ENCODE measurements around the gene S100A4.

The S100A4 gene

DNA sequence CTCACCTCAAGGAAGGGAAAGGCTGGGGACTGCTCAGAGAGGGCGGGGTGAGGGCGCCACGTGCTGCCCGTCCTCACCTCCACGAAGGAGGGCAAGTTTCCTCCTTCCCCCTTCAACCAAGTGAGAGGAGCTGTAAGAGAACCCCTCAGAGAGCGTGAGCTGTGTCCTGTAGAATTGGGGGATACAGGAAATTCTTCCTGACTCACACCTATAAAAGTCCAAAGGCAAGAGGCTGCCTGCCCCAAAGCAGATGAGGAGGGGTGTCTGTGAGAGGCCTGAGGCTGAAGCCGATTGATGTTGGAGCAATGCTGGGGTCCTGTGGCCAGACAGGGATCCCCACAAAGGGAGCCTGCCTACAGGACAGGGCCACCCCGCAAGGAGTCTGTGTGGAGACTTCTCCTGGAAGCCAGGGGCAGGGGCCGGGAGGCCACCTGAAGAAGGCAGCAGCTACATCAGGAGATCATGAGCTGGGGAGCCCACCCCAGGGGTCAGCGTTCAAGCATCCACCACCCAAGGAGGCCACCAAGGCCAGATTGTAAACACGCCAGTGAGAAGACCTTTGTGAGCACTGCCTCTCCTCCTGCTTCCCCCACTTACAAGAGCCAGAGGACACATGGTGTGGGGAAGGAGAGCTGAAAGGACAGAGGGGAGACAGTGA is 37.6 kb downstream of the S100A4 start:
- DNase-seq (ENCODE audit: low read depth): no peak

DNA sequence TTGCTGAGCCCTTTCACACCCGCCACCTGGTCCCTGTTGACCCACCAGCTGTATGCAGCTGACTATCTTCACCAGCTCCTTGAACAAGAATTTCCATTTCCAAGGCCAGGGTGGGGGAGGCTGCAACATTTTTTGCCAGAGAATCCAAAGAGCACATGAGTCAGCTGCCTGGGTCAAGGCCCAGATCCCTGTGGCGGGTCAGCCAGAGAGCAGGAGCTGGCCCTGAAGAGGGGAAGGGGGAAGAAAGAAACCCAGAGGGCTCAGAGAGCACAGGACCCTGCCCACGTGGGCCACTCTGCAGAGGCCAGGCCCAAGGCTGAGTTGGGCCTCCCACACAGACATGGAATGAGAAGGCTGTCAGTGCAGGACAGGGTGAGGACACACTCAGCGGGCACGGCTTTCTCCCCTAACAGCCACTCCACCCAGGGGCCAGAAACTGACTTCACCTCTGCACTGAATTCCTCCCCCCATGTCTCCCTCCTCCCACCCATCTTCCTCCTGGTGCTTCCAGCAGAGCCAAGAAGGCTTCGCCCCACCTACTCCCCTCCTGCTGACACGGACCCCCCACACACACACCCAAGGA is 38.7 kb downstream of the S100A4 start:
- DNase-seq (ENCODE audit: low read depth): peak; percentile 80

DNA sequence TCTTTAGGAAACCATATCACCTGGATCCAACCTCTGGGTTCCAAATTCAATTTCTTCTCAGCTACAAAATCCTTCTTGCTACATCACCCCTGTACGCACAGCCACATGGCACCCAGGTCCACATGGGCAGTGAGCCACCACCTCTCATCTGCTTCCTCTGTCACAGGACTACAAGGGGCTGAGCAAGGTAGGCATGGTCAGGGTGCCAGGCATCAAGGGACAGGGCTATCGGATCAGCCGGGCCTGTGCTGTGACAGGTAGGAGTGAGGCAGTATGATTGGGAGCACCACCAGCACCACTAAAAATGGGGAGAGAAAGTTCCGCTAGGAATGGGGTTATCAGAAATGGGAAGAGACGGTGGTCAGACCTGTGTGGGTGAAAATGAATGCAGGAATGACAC is 39.2 kb downstream of the S100A4 start:
- no peak for DNase-seq (ENCODE audit: low read depth)

DNA sequence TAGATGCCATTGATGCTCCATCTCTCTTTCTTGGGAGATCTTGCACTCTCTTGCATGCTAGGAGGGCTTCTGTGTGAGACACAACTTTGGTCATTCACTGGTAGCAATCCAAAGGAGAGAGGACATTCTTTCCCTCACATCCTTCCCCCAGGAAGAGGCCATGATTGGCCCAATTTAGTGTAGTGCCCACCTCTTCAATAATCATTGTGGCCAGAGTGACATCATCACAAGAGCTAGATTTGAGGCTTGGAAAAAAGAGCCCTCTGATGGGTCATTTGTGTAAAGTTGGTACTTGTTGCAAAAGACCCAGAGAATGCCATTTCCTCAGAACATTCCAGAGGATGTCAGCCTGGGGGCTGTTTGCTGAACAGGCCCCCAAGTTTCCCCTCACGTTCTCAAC is 40.0 kb downstream of the S100A4 start:
- no peak for DNase-seq (ENCODE audit: low read depth)

DNA sequence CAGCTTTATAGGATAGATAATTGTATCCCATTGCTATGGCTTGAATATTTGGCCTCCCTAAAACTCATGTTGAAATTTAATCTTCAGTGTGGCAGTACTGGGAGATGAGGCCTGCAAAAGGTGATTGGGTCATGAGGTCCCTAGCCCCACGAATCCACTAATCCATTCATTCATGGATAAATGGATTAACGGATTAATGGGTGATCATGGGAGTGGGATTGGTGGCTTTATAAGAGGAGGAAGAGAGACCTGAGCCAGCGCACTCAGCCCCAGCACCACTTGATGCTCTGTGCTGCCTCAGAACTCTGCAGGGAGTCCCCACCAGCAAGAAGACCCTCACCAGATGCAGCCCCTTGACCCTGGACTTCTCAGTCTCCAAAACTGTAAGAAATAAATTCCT is 41.8 kb downstream of the S100A4 start:
- no peak for DNase-seq (ENCODE audit: low read depth)

DNA sequence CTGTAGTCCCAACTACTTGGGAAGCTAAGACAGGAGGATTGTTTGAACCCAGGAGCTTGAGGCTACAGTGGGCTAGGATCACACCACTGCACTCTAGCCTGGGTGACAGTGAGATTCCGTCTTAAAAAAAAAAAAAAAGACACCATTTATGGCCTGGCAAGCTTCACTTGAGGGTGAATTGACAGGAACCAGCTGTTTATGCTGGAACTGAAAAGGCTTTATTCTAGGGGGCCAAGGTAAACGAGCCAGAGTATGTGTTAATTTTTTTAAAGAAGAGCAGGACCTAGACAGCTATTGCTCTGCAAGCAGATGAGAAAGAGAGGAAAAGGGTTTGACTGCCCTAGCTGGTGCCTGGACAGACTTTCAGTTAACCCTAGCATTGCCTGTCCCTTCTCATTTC is 46.9 kb downstream of the S100A4 start:
- DNase-seq (ENCODE audit: low read depth): no peak

DNA sequence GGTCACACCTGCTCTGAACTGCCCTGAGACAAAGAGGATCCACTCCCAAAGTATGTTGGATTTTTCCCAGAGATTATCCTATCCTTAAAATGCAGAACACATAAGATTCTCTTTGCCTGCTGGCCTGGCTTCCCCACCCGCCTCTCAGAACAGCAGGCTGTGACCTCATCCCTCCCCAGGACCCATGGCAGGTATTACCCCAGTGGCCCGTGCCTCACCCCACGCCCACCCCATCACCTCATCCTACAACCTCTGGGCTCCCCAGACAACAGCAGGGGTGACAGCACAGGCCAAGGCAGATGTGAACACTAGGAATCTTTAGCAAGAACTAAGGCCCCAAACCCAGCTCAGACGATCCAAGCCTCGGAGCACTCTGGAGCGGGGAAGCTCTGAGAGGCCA is 50.1 kb downstream of the S100A4 start:
- no peak for DNase-seq (ENCODE audit: low read depth)

DNA sequence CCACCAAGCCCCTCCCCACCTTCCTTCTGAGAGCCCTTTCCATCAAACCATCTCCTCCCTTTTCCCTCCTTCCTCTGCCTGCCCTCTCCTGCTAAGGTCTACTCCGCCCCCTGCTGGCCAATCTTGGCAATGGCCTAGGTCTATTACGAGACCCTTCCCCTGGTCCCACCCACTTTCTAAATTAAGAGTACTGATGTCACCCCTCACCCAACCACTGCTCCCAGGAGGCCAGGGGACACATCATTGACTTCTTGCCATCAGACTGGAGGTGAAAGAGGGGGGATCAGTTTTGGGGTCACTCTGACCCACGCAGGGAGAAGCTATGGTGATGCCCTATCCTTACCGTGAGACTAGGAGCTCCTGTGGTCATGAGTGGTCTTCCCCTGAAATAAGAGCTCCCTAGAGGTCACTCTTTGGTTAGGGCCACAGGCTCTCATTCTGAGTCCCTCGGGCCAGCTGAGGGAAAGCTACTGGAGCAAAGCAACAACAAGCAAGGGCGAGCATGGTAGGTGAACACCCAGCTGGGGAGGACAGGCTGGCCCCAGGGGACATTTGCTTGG is 50.5 kb downstream of the S100A4 start:
- DNase-seq (ENCODE audit: low read depth): no peak

All from HS-5 (cell line).